ENCODE results near the gene MRNIP. TPM values are rescaled to one million over a fixed set of nuclear protein-coding genes. Genes with fewer than 3 reads are reported as not detected.

The MRNIP gene
- total and polyA plus RNA-seq, 3 experiments from 2014 or later, result 17.7 to 27.2 (median 23.9) TPM

DNA sequence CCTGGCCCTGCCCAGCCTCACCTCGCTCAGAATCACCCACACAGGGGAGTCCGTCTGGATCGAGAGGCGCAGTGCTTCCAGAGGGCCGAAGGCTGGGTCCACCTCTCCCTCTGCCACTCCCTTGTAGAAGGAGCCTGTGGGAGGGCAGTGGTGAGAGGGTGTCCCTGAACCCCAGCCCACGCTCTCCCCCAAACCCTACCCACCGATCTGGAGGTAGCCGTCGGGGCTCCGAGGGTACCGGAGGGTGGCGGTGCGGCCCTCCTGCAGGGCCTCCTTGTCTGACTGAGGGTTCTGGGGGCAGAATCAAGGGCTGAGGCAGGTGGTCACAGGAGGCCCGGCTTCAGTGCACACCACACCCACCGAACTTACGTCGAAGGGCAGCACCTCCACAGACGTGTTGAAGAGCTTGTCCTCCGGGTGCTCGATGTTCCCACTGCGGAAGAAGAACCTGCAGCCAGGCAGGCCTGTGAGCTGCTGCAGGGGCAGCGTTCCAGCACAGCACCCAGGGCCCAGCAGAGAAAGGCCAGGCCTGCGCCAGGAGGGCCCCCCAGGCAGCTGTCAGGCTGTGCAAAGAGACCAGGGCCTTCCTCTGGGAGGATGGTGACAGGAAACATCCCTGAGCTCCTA lies 60.4 kb downstream of the MRNIP start:
- CTCF ChIA-PET, result interaction anchor here (1.3 to 5.9 kb wide), 3 partner anchors 33 to 128 kb away, joined by 3 to 61 read pairs (median 4); no protein-coding TSS in a partner anchor
- DNase-seq, result no peak
- H3K27me3 ChIP-seq (ENCODE audit: insufficient read depth, low read length, poor library complexity, severe bottlenecking), result no peaks in the 10 kb centered on the region
- POLR2A ChIA-PET, result interaction anchor here (1.2 kb wide), 1 partner anchor 16 kb away, joined by 3 read pairs; no protein-coding TSS in a partner anchor
- no peak overlapping the region for H3K4me3 ChIP-seq (ENCODE audit: low read length)
- Mint-ChIP-seq H3K27ac (no peak overlapping the region), H3K9me3 (no peaks in the 10 kb centered on the region), H3K4me1 (peaks cover 28 to 40% (median 34%) of the 10 kb centered on the region in 3 donors), H3K36me3 (peaks cover 3 to 37% (median 5%) of the 10 kb centered on the region in 3 donors), H3K4me3 (no peak overlapping the region), H3K27me3 (no peaks in the 10 kb centered on the region)
- H3K27ac ChIP-seq (ENCODE audit: low read depth, low read length), result no peak overlapping the region
- H3K4me1 ChIP-seq (ENCODE audit: insufficient read depth, low read length), result peaks cover 39% of the 10 kb centered on the region
- H3K36me3 ChIP-seq (ENCODE audit: insufficient read depth, low read length), result peaks cover 9% of the 10 kb centered on the region
- no peaks in the 10 kb centered on the region for H3K9me3 ChIP-seq (ENCODE audit: low read length)

DNA sequence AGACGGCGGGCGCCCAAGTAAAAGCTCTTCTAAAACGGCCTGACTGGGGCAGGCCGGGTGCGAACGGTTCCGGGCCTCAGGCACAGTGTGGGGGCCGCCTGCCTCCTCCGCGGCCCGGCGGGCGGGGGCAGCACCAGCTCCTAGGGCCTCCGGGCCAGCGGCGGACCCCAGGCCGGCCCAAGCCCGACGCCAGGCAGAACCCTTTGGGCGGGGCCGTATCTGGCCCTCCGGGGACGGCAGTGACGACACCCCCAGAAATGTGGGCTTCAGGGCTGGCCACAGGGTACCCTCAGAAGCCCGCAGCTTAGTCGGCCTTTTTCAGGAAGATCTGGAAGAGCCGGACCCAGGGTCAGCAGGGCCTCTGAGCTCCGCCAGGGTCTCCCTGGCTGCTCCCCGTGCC lies 60.9 kb downstream of the MRNIP start:
- CTCF ChIA-PET, result interaction anchor here (0.6 to 5.9 kb wide), 8 partner anchors 8 to 128 kb away, joined by 3 to 61 read pairs (median 3); no protein-coding TSS in a partner anchor
- H3K36me3 ChIP-seq (ENCODE audit: insufficient read depth, low read length), result peaks cover 9% of the 10 kb centered on the region
- peaks cover 29 to 41% (median 36%) of the 10 kb centered on the region in 3 donors for H3K4me1 Mint-ChIP-seq
- no peaks in the 10 kb centered on the region for H3K9me3 Mint-ChIP-seq
- DNase-seq, result no peak
- peaks cover 35% of the 10 kb centered on the region for H3K4me1 ChIP-seq (ENCODE audit: insufficient read depth, low read length)
- no peaks in the 10 kb centered on the region for H3K27me3 ChIP-seq (ENCODE audit: insufficient read depth, low read length, poor library complexity, severe bottlenecking)
- no peaks in the 10 kb centered on the region for H3K27me3 Mint-ChIP-seq
- POLR2A ChIA-PET, result interaction anchor here (1.2 kb wide), 2 partner anchors 8 to 17 kb away, joined by 3 to 5 read pairs; no protein-coding TSS in a partner anchor
- no peaks in the 10 kb centered on the region for H3K9me3 ChIP-seq (ENCODE audit: low read length)
- H3K36me3 Mint-ChIP-seq, result peaks cover 3 to 37% (median 5%) of the 10 kb centered on the region in 3 donors
- peak overlapping the region in 1 of 8 donors; percentile 79 for H3K27ac Mint-ChIP-seq
- H3K27ac ChIP-seq (ENCODE audit: low read depth, low read length), result no peak overlapping the region
- no peak overlapping the region for H3K4me3 ChIP-seq (ENCODE audit: low read length)
- peak overlapping the region in 3 of 7 donors; percentile 10 to 81 (median 67) for H3K4me3 Mint-ChIP-seq

DNA sequence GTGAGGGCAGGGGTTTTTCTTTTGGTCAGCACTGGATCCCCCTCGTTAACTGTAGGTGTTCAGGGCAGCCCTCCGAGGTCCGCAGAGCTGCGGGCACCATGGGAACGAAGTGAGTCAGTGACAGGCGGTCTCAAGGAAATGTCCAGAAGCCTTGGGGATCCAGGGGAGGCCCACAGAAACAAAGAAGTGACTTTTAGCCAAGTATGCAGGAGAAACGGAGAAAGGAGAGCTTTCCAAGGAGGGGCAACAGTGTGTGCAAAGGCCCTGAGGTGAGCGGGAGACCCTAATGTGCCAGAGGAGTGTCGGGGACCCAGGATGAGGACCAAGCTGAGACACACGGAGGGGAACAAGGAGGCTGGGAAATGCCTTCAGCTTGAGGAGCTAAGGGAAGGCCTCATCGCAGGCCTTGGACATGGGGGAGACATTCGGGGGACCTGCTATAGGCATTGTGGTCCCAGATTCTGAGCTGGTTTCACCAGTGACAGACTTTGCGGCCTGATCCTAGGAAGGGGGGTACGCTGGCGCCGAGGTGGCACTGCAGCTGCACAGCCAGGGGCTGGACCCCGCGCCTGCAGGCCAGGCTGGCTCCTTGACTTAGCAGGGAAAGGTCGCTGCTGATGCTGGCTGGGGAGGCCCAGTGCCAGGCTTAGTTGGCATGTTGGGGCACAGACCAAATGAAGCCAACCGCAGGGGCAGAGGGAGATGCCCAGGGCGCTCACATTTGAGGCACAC lies 61.6 kb downstream of the MRNIP start:
- DNase-seq, result no peak
- H3K27ac Mint-ChIP-seq, result peak overlapping the region in 6 of 8 donors; percentile 27 to 96 (median 67)
- H3K4me3 ChIP-seq (ENCODE audit: low read length), result no peak overlapping the region
- H3K4me1 Mint-ChIP-seq, result peaks cover 30 to 44% (median 33%) of the 10 kb centered on the region in 3 donors
- peaks cover 30% of the 10 kb centered on the region for H3K4me1 ChIP-seq (ENCODE audit: insufficient read depth, low read length)
- ChIA-PET CTCF (interaction anchor here (0.6 to 5.9 kb wide), 16 partner anchors 9 to 127 kb away, joined by 3 to 61 read pairs (median 4); partner anchors contain the start of gene MAML1), POLR2A (interaction anchor here (0.9 to 1.2 kb wide), 3 partner anchors 9 to 25 kb away, joined by 3 to 8 read pairs (median 5); no protein-coding TSS in a partner anchor)
- H3K36me3 ChIP-seq (ENCODE audit: insufficient read depth, low read length), result peaks cover 9% of the 10 kb centered on the region
- no peaks in the 10 kb centered on the region for H3K9me3 ChIP-seq (ENCODE audit: low read length)
- H3K27me3 ChIP-seq (ENCODE audit: insufficient read depth, low read length, poor library complexity, severe bottlenecking), result no peaks in the 10 kb centered on the region
- H3K9me3 Mint-ChIP-seq, result no peaks in the 10 kb centered on the region
- H3K36me3 Mint-ChIP-seq, result peaks cover 3 to 37% (median 5%) of the 10 kb centered on the region in 3 donors
- no peak overlapping the region for H3K27ac ChIP-seq (ENCODE audit: low read depth, low read length)
- H3K4me3 Mint-ChIP-seq, result peak overlapping the region; percentile 50 to 82 (median 67)
- no peaks in the 10 kb centered on the region for H3K27me3 Mint-ChIP-seq

DNA sequence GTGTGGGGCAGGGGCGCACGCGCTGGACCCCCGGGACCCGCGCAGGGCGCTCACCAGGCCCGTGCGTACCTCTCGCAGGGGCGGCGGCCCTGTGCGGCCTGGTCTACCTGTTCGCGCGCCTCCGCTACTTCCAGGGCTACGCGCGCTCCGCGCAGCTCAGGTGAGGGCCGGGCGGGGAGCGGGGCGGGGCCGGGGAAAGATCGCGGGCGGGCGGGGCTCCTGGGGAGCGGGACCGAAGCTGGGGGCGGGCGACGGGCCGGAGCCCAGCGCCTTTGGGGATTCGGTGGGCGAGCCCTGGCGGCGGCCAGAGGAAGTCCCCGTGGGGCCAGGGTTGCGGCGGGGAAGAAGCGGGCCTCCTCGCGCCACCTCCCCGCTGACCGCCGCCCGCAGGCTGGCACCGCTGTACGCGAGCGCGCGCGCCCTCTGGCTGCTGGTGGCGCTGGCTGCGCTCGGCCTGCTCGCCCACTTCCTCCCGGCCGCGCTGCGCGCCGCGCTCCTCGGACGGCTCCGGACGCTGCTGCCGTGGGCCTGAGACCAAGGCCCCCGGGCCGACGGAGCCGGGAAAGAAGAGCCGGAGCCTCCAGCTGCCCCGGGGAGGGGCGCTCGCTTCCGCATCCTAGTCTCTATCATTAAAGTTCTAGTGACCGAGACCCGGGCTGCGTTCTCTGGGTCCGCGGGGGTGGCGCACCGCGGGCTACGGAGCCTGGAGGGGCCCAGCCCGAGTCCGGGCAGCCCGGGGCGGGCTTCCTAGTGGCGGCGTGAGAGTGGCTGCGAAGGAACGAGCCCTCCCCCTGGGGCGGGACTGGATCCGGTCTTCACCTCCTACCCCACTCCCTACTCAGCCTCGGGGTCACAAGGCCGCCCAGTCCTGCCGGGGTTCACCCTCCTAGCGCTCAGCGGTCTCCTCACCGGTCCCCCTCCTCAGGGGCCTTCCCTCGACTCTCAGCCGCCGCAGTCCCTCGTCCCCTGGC lies 62.5 kb downstream of the MRNIP start:
- POLR2A ChIA-PET, result interaction anchor here (0.8 to 1.9 kb wide), 6 partner anchors 10 to 173 kb away, joined by 3 to 8 read pairs (median 4); partner anchors contain the start of genes HNRNPH1 and MGAT4B
- H3K27ac ChIP-seq (ENCODE audit: low read depth, low read length), result no peak overlapping the region
- Mint-ChIP-seq H3K36me3 (peaks cover 0 to 32% (median 3%) of the 10 kb centered on the region in 3 donors), H3K27me3 (no peaks in the 10 kb centered on the region), H3K4me3 (peak overlapping the region; percentile 50 to 82 (median 67)), H3K9me3 (no peaks in the 10 kb centered on the region), H3K27ac (peak overlapping the region in 6 of 8 donors; percentile 50 to 96 (median 67)), H3K4me1 (peaks cover 27 to 39% (median 28%) of the 10 kb centered on the region in 3 donors)
- H3K9me3 ChIP-seq (ENCODE audit: low read length), result no peaks in the 10 kb centered on the region
- peak; percentile 56 to 73 (median 63) for DNase-seq
- H3K4me1 ChIP-seq (ENCODE audit: insufficient read depth, low read length), result peaks cover 28% of the 10 kb centered on the region
- H3K27me3 ChIP-seq (ENCODE audit: insufficient read depth, low read length, poor library complexity, severe bottlenecking), result no peaks in the 10 kb centered on the region
- CTCF ChIA-PET, result interaction anchor here (1.0 to 5.9 kb wide), 15 partner anchors 9 to 118 kb away, joined by 3 to 61 read pairs (median 4); partner anchors contain the start of gene MAML1
- peaks cover 9% of the 10 kb centered on the region for H3K36me3 ChIP-seq (ENCODE audit: insufficient read depth, low read length)
- peak overlapping the region; percentile 47 for H3K4me3 ChIP-seq (ENCODE audit: low read length)

DNA sequence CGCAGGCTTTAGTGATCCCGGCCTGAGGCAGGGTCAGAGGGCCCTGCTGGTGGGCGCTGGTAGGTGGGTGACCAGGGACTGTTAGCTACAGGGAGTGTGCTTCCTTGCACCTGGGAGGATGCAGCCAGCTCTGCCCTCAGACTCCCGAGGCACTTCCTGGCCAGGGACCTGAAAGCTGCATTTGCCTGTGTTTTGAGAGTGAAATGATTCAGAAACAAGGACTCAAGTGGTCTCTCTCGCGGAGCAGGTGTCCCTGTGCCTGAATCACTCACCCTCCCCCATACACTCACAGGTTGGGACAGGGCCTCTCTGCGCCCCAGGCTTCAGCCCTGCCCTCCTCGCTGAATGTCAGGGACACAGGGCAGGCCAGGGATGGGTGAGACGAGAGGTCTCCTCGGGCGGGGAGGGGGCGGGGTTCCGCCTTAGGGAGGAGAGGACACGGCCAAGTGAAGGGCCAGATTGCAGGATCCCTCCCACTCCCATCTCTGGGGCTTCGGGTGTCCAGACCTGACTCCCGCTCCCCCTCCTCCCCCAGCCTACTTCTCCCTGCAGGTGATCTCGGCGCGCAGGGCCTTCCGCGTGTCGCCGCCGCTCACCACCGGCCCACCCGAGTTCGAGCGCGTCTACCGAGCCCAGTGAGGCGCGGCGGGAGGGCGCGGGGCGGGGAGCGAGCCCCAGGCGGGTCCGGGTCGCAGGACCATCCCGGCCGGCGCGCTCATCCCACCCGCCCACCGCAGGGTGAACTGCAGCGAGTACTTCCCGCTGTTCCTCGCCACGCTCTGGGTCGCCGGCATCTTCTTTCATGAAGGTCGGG lies 63.4 kb downstream of the MRNIP start:
- Mint-ChIP-seq H3K4me1 (peaks cover 27 to 39% (median 28%) of the 10 kb centered on the region in 3 donors), H3K27ac (peak overlapping the region in 5 of 8 donors; percentile 52 to 92 (median 60)), H3K4me3 (peak overlapping the region; percentile 37 to 87 (median 61)), H3K27me3 (no peaks in the 10 kb centered on the region), H3K9me3 (no peaks in the 10 kb centered on the region), H3K36me3 (peaks cover 0 to 29% (median 3%) of the 10 kb centered on the region in 3 donors)
- no peaks in the 10 kb centered on the region for H3K27me3 ChIP-seq (ENCODE audit: insufficient read depth, low read length, poor library complexity, severe bottlenecking)
- H3K4me3 ChIP-seq (ENCODE audit: low read length), result peak overlapping the region; percentile 47
- H3K36me3 ChIP-seq (ENCODE audit: insufficient read depth, low read length), result peaks cover 9% of the 10 kb centered on the region
- H3K27ac ChIP-seq (ENCODE audit: low read depth, low read length), result no peak overlapping the region
- no peak for DNase-seq
- CTCF ChIA-PET, result interaction anchor here (1.0 to 5.9 kb wide), 10 partner anchors 9 to 93 kb away, joined by 3 to 61 read pairs (median 6); partner anchors contain the start of gene MAML1
- POLR2A ChIA-PET, result interaction anchor here (0.8 to 1.9 kb wide), 7 partner anchors 11 to 172 kb away, joined by 3 to 8 read pairs (median 4); partner anchors contain the start of genes HNRNPH1, MAML1 and MGAT4B
- H3K4me1 ChIP-seq (ENCODE audit: insufficient read depth, low read length), result peaks cover 28% of the 10 kb centered on the region
- H3K9me3 ChIP-seq (ENCODE audit: low read length), result no peaks in the 10 kb centered on the region

DNA sequence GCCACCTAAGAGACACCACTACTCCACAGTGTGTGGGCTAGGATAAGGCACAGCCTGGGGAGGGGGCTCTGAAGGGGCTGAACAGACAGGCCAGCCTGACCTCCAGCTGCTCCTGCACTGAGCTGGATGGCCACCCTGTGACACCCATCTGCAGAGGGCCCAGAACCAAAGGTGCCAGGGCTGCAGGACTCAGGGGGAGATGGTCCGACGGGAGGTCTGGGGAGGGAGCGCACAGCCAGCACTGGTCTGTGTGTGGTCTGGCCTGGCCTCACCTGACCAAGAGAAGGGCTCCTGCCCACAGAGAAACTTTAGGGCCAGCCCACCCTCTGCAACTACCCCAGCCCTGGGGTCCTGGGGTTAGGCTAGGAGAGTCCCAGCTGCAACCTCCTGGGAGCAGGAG lies 64.0 kb downstream of the MRNIP start:
- ChIA-PET CTCF (interaction anchor here (1.6 to 5.9 kb wide), 3 partner anchors 30 to 64 kb away, joined by 3 to 61 read pairs (median 5); partner anchors contain the start of gene MAML1), POLR2A (interaction anchor here (0.6 to 1.9 kb wide), 7 partner anchors 11 to 171 kb away, joined by 4 to 8 read pairs (median 5); partner anchors contain the start of genes HNRNPH1, MAML1, MGAT4B and SQSTM1)
- Histone ChIP-seq H3K4me3 (ENCODE audit: low read length) (peak overlapping the region; percentile 47), H3K27ac (ENCODE audit: low read depth, low read length) (no peak overlapping the region), H3K27me3 (ENCODE audit: insufficient read depth, low read length, poor library complexity, severe bottlenecking) (no peaks in the 10 kb centered on the region), H3K36me3 (ENCODE audit: insufficient read depth, low read length) (peaks cover 9% of the 10 kb centered on the region), H3K9me3 (ENCODE audit: low read length) (no peaks in the 10 kb centered on the region), H3K4me1 (ENCODE audit: insufficient read depth, low read length) (peaks cover 28% of the 10 kb centered on the region)
- Mint-ChIP-seq H3K27me3 (no peaks in the 10 kb centered on the region), H3K4me3 (peak overlapping the region; percentile 37 to 88 (median 61)), H3K9me3 (no peaks in the 10 kb centered on the region), H3K27ac (peak overlapping the region in 6 of 8 donors; percentile 39 to 94 (median 88)), H3K36me3 (peaks cover 0 to 23% (median 2%) of the 10 kb centered on the region in 3 donors), H3K4me1 (peaks cover 27 to 39% (median 28%) of the 10 kb centered on the region in 3 donors)
- DNase-seq, result no peak

Measured in CD8-positive, alpha-beta memory T cell (primary cell).